Non-pigmented ciliary epithelial cell (primary cell): Measurements from ENCODE around the gene TUBG2.
"Not testable (repeated sequence)": the region's sequence is repeated elsewhere in the genome, so short reads cannot be mapped to it uniquely, and the experiment has no call there.

Experiments
- DNase-seq: peaks from one replicate; pipeline ENCODE4 v3.0.0-alpha.2; 2010; ENCODE audit warnings: low read depth

The TUBG2 gene

GRCh38 chr17:42659079-42659931, at the start of gene TUBG2:
TSS of gene TUBG2 (plus strand) at chr17:42659284. CDS start at chr17:42659504, 220 bp downstream.
- no peak for DNase-seq

- DNase-seq: not testable (repeated sequence)
Measured at GRCh38 chr17:42609814-42610801, 49.0 kb upstream of the TUBG2 start.

GRCh38 chr17:42612013-42612412, 47.1 kb upstream of the TUBG2 start:
- no peak for DNase-seq

GRCh38 chr17:42613699-42614295, 45.3 kb upstream of the TUBG2 start:
- no peak for DNase-seq

- no peak for DNase-seq
Measured at GRCh38 chr17:42617956-42618431, 41.1 kb upstream of the TUBG2 start.

- no peak for DNase-seq
Measured at GRCh38 chr17:42618442-42619150, 40.5 kb upstream of the TUBG2 start.

GRCh38 chr17:42621987-42622386, 37.1 kb upstream of the TUBG2 start:
- not testable (repeated sequence) for DNase-seq

GRCh38 chr17:42623271-42623670, 35.8 kb upstream of the TUBG2 start:
- DNase-seq: no peak

- no peak for DNase-seq
Measured at GRCh38 chr17:42623732-42624596, 35.1 kb upstream of the TUBG2 start.

- DNase-seq: not testable (repeated sequence)
Measured at GRCh38 chr17:42627032-42627764, 31.9 kb upstream of the TUBG2 start.

GRCh38 chr17:42629411-42630009, 29.6 kb upstream of the TUBG2 start:
- no peak for DNase-seq

- no peak for DNase-seq
Measured at GRCh38 chr17:42632949-42633444, 26.1 kb upstream of the TUBG2 start.

- DNase-seq: no peak
Measured at GRCh38 chr17:42639525-42640113, 19.5 kb upstream of the TUBG2 start.

GRCh38 chr17:42640121-42640520, 19.0 kb upstream of the TUBG2 start:
- no peak for DNase-seq

GRCh38 chr17:42642336-42642735, 16.7 kb upstream of the TUBG2 start:
- no peak for DNase-seq

- DNase-seq: no peak
Measured at GRCh38 chr17:42647778-42648177, 11.3 kb upstream of the TUBG2 start.

GRCh38 chr17:42651392-42651791, 7.7 kb upstream of the TUBG2 start:
- no peak for DNase-seq

- no peak for DNase-seq
Measured at GRCh38 chr17:42653179-42654124, 5.6 kb upstream of the TUBG2 start.
